ENCODE results near the gene LRBA. TPM values are rescaled to one million over a fixed set of nuclear protein-coding genes. Genes with fewer than 3 reads are reported as not detected.

LRBA gene
- total and polyA plus RNA-seq, 2 donors (not counting 1 experiment from before 2014, with no cell fraction given): 16.4 to 36.7 TPM

GRCh38 chr4:150710770-150711375 lies 304.2 kb downstream of the LRBA start:
- Histone ChIP-seq H3K4me3 (replicated peaks in 1 of 4; ENCODE audit: control extremely low read depth in 1 of 4, insufficient read depth in 1 of 4, low read depth in 3 of 4, low read length in 4 of 4) (no peak overlapping the region), H3K4me1 (ENCODE audit: control insufficient read depth, extremely low read depth, insufficient read depth, low read length) (no peaks in the 10 kb centered on the region), H3K4me2 (ENCODE audit: extremely low read depth, insufficient read depth, low read length) (no peak overlapping the region), H3K79me2 (ENCODE audit: control insufficient read depth, insufficient read depth, low read length) (no peaks in the 10 kb centered on the region), H2AFZ (ENCODE audit: low read length) (no peak overlapping the region), H3K27me3 (ENCODE audit: control insufficient read depth, insufficient read depth, low read length) (no peaks in the 10 kb centered on the region), H3K9ac (ENCODE audit: insufficient read depth, low read length) (no peak overlapping the region), H3K27ac (ENCODE audit: insufficient read depth, low read length) (no peak overlapping the region), H3K9me3 (ENCODE audit: control insufficient read depth, insufficient read depth, low read depth, low read length) (no peaks in the 10 kb centered on the region), H3K36me3 (ENCODE audit: control insufficient read depth, insufficient read depth, low read length) (no peaks in the 10 kb centered on the region), H4K20me1 (ENCODE audit: control insufficient read depth, extremely low read depth, insufficient read depth, low read length) (no peaks in the 10 kb centered on the region)
- TF ChIP-seq EZH2 (IDR thresholded peaks at IDR 0.05; ENCODE audit: low read length, missing control alignments) (no peak), CTCF (conservative IDR thresholded peaks at IDR 0.05 in 1 of 2, IDR thresholded peaks at IDR 0.05 in 1 of 2; ENCODE audit: low read depth in 1 of 2, low read length in 2 of 2) (no peak)
- no peak for DNase-seq (ENCODE audit: low read depth in 2 of 2)

DNA sequence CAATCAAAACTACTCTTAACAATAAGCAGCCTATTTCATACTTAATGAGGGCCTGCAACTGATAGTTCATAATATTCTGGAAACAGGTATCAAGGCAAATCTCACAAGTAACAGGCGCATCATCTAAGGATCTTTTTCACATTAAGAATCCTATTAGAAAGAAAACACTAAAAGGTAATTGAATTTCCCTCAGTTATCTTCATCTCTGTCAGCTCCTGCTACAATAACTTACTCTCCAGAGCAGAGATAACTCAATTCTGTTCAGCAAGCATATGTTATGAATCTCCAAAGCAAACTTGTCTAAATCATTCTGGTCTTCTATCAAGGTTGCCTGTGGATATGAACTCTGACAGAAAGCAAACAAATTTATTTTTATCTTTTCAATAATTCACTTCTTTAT lies 307.1 kb downstream of the LRBA start:
- no peaks in the 10 kb centered on the region for H3K27me3 ChIP-seq (ENCODE audit: control insufficient read depth, insufficient read depth, low read length)
- H3K4me2 ChIP-seq (ENCODE audit: extremely low read depth, insufficient read depth, low read length): no peak overlapping the region
- H3K79me2 ChIP-seq (ENCODE audit: control insufficient read depth, insufficient read depth, low read length): no peaks in the 10 kb centered on the region
- no peak overlapping the region for H3K4me3 ChIP-seq (replicated peaks in 1 of 4; ENCODE audit: control extremely low read depth in 1 of 4, insufficient read depth in 1 of 4, low read depth in 3 of 4, low read length in 4 of 4)
- no peaks in the 10 kb centered on the region for H3K9me3 ChIP-seq (ENCODE audit: control insufficient read depth, insufficient read depth, low read depth, low read length)
- no peaks in the 10 kb centered on the region for H3K4me1 ChIP-seq (ENCODE audit: control insufficient read depth, extremely low read depth, insufficient read depth, low read length)
- no peaks in the 10 kb centered on the region for H3K36me3 ChIP-seq (ENCODE audit: control insufficient read depth, insufficient read depth, low read length)
- TF ChIP-seq CTCF (conservative IDR thresholded peaks at IDR 0.05 in 1 of 2, IDR thresholded peaks at IDR 0.05 in 1 of 2; ENCODE audit: low read depth in 1 of 2, low read length in 2 of 2) (no peak), EZH2 (IDR thresholded peaks at IDR 0.05; ENCODE audit: low read length, missing control alignments) (no peak)
- H2AFZ ChIP-seq (ENCODE audit: low read length): no peak overlapping the region
- no peak overlapping the region for H3K9ac ChIP-seq (ENCODE audit: insufficient read depth, low read length)
- no peak overlapping the region for H3K27ac ChIP-seq (ENCODE audit: insufficient read depth, low read length)
- no peaks in the 10 kb centered on the region for H4K20me1 ChIP-seq (ENCODE audit: control insufficient read depth, extremely low read depth, insufficient read depth, low read length)
- DNase-seq (ENCODE audit: low read depth in 2 of 2): no peak

DNA sequence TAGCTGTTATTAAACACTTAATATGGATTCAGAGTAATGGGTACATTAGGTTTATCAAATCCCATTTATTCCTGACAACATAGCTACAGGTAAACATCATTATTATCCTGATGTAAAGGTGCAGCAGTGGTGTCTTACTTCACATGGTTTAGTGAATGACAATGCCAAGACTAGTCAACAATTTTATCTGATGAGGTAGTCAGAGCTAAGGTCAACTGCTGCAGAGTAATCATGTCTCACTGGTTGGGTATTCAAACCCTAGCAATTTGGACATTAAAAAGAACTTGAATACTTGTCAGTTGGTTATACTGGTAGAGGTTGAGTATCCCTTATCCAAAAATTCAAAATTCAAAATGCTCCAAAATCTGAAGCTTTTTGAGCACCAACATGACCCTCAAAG lies 315.5 kb downstream of the LRBA start:
- no peaks in the 10 kb centered on the region for H3K27me3 ChIP-seq (ENCODE audit: control insufficient read depth, insufficient read depth, low read length)
- H3K4me1 ChIP-seq (ENCODE audit: control insufficient read depth, extremely low read depth, insufficient read depth, low read length): no peaks in the 10 kb centered on the region
- no peak overlapping the region for H3K27ac ChIP-seq (ENCODE audit: insufficient read depth, low read length)
- H3K4me3 ChIP-seq (replicated peaks in 1 of 4; ENCODE audit: control extremely low read depth in 1 of 4, insufficient read depth in 1 of 4, low read depth in 3 of 4, low read length in 4 of 4): no peak overlapping the region
- peak in 1 of 2 donors; percentile 11 for DNase-seq (ENCODE audit: low read depth in 2 of 2)
- no peaks in the 10 kb centered on the region for H3K79me2 ChIP-seq (ENCODE audit: control insufficient read depth, insufficient read depth, low read length)
- TF ChIP-seq EZH2 (IDR thresholded peaks at IDR 0.05; ENCODE audit: low read length, missing control alignments): no peak
- no peaks in the 10 kb centered on the region for H3K9me3 ChIP-seq (ENCODE audit: control insufficient read depth, insufficient read depth, low read depth, low read length)
- H3K4me2 ChIP-seq (ENCODE audit: extremely low read depth, insufficient read depth, low read length): no peak overlapping the region
- H3K36me3 ChIP-seq (ENCODE audit: control insufficient read depth, insufficient read depth, low read length): no peaks in the 10 kb centered on the region
- H4K20me1 ChIP-seq (ENCODE audit: control insufficient read depth, extremely low read depth, insufficient read depth, low read length): no peaks in the 10 kb centered on the region
- no peak overlapping the region for H2AFZ ChIP-seq (ENCODE audit: low read length)
- no peak overlapping the region for H3K9ac ChIP-seq (ENCODE audit: insufficient read depth, low read length)

Measured in fibroblast of lung (primary cell).